Prostate gland (tissue), 2 donors: Measurements from ENCODE around the gene CAPN5. TPM values are rescaled to one million over a fixed set of nuclear protein-coding genes. Genes with fewer than 3 reads are reported as not detected.
A peak's percentile ranks its signal among the peaks of the same experiment; 100 is the strongest.
"Not testable (repeated sequence)": the region's sequence is repeated elsewhere in the genome, so short reads cannot be mapped to it uniquely, and the experiment has no call there.

ENCODE experiments used
- DNase-seq: peaks from one replicate; pipeline ENCODE4 v3.0.0-alpha.2; 2019; ENCODE audit warnings: low spot score
- H3K27ac ChIP-seq, 2 donors: fragments of 200-600 bp; sonication (generic); 2 replicates each; pipeline ENCODE4 v1.5.1; 2017 to 2019
- H3K27me3 ChIP-seq: fragments of 200-600 bp; sonication (generic); replicated peaks from 2 replicates; pipeline ENCODE4 v1.5.1; 2019; ENCODE audit not compliant: insufficient read depth
- H3K36me3 ChIP-seq, 2 donors: fragments of 200-600 bp; sonication (generic); 1 replicate in 1 of 2; 2 replicates in 1 of 2; pipeline versions ENCODE4 v1.5.1 to v1.8.1; 2017 to 2019
- H3K4me1 ChIP-seq: fragments of 200-600 bp; sonication (generic); replicated peaks from 2 replicates; pipeline ENCODE4 v1.5.1; 2019
- H3K4me3 ChIP-seq, 2 donors: fragments of 200-600 bp; sonication (generic); 2 replicates each; pipeline ENCODE4 v1.5.1; 2017 to 2019
- H3K9me3 ChIP-seq: fragments of 200-600 bp; sonication (generic); 2 replicates; pipeline ENCODE4 v1.5.1; 2017
- POLR2A ChIP-seq: fragments of 450-650 bp; IDR thresholded peaks from one replicate; pipeline ENCODE4 v1.6.1; 2016; ENCODE audit warnings: antibody characterized with exemption, mild to moderate bottlenecking
- POLR2AphosphoS5 ChIP-seq: sonication (generic); formaldehyde crosslinking; IDR thresholded peaks from one replicate; pipeline ENCODE4 v1.6.1; 2017; ENCODE audit warnings: antibody characterized with exemption
- WGBS: methylation state at CpG from one replicate; pipeline ENCODE4 v1.1.5; 2018; 5-methylcytosine and 5-hydroxymethylcytosine counted together
- intact Hi-C: fragments of 100-400 bp; cut with DNase I; formaldehyde crosslinking; loops from one replicate; pipeline ENCODE4 v1.14.2; 2022
- total RNA-seq, 2 donors: library from RNA; depleted of rRNA; stranded (reverse); fragments of >200 nt; gene quantifications; one replicate each; pipeline ENCODE4 v1.1.0, GENCODE V29; 2016
- TF ChIP-seq, protein P1 (sequence below), 4 experiments: fragments of 200-600 bp in 2 of 4; fragments of 450-650 bp in 2 of 4; sonication (generic) in 2 of 4; IDR thresholded peaks; 1 replicate in 3 of 4; 2 replicates in 1 of 4; pipeline ENCODE4 v1.5.1; 2016 to 2019; ENCODE audit warnings: antibody characterized with exemption in 4 of 4, mild to moderate bottlenecking in 2 of 4, moderate library complexity in 2 of 4

Gene CAPN5
- total RNA-seq, 2 donors from 2014 or later = 28.6 to 83.5 TPM

DNA sequence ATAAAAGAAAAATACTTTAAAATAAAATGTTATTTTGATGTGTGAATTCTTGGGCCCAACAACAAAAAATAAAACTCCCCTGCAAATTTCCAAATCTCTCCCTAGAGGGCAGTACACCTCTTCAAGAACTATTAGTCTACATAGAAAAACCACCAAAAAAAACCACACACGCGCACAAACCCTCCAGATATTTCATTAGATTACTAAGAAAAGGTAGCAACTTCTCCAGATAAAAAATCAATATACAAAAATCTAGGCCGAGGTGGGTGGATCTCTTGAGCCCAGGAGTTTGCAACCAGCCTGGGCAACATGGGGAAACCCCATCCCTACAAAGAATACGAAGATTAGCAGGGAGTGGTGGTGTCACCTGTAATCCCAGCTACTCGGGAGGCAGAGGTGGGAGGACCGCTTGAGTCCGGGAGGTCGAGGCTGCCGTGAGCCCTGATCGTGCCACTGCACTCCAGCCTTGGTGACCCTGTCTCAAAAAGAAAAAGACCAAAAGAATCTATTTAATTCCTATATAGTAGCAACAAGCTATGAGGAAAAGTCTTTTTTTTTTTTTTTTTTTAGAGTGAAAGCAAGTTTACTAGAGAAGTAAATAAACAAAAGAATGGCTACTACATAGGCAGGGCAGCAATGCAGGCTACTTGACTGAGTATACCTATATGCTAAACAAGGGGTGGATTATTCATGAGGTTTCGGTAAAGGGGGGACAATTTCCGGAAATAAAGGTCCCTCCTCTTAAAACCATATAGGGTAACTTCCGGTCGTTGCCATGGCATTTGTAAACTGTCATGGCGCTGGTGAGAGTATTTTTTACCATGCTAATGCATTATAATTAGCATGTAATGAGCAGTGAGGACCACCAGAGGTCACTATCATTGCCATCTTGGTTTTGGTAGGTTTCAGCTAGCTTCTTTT, 19.5 kb upstream of the CAPN5 start:
- peak overlapping the region in 1 of 2 donors; percentile 10 for H3K4me3 ChIP-seq
- no peaks in the 10 kb centered on the region for H3K36me3 ChIP-seq
- 11% methylated on average over 15 of the region's 15 CpGs for WGBS
- TF ChIP-seq POLR2A = no peak
- peak; percentile 75 for TF ChIP-seq POLR2AphosphoS5
- TF ChIP-seq, protein P1, sequence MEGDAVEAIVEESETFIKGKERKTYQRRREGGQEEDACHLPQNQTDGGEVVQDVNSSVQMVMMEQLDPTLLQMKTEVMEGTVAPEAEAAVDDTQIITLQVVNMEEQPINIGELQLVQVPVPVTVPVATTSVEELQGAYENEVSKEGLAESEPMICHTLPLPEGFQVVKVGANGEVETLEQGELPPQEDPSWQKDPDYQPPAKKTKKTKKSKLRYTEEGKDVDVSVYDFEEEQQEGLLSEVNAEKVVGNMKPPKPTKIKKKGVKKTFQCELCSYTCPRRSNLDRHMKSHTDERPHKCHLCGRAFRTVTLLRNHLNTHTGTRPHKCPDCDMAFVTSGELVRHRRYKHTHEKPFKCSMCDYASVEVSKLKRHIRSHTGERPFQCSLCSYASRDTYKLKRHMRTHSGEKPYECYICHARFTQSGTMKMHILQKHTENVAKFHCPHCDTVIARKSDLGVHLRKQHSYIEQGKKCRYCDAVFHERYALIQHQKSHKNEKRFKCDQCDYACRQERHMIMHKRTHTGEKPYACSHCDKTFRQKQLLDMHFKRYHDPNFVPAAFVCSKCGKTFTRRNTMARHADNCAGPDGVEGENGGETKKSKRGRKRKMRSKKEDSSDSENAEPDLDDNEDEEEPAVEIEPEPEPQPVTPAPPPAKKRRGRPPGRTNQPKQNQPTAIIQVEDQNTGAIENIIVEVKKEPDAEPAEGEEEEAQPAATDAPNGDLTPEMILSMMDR (IDR thresholded peaks at IDR 0.05) = peak; percentile 40 to 85 (median 80)
- no peaks in the 10 kb centered on the region for H3K9me3 ChIP-seq
- no peaks in the 10 kb centered on the region for H3K27me3 ChIP-seq
- H3K27ac ChIP-seq = peak overlapping the region in 1 of 2 donors; percentile 21
- no peaks in the 10 kb centered on the region for H3K4me1 ChIP-seq
- DNase-seq = peak; percentile 87
- intact Hi-C loops = loop anchor here (1.0 to 10.0 kb wide), 5 partner anchors 44 to 312 kb away; no protein-coding TSS in a partner anchor

DNA sequence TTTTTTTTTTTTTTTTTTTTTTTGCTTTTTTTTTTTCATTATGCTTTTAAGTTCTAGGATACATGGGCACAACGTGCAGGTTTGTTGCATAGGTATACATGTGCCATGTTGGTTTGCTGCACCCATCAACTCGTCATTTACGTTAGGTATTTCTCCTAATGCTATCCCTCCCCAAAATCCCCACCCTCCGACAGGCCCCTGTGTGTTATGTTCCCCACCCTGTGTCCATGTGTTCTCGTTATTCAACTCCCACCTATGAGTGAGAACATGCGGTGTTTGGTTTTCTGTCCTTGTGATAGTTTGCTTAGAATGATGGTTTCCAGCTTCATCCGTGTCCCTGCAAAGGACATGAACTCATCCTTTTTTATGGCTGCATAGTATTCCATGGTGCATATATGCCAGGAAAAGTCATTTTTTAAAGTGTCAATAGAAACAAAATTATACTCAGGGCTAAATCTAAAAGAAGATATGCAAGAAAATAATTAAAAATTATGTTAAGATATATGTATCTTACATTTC, 18.8 kb upstream of the CAPN5 start:
- not testable (repeated sequence) for H3K9me3 ChIP-seq, H3K4me3 ChIP-seq, H3K36me3 ChIP-seq, H3K27ac ChIP-seq, H3K4me1 ChIP-seq, H3K27me3 ChIP-seq, DNase-seq
- 66% methylated on average over 7 of the region's 7 CpGs for WGBS
- intact Hi-C loops = loop anchor here (1.0 to 10.0 kb wide), 5 partner anchors 43 to 313 kb away; no protein-coding TSS in a partner anchor
- TF ChIP-seq, protein P1 (IDR thresholded peaks at IDR 0.05) = peak in 1 of 4 experiments; percentile 7

DNA sequence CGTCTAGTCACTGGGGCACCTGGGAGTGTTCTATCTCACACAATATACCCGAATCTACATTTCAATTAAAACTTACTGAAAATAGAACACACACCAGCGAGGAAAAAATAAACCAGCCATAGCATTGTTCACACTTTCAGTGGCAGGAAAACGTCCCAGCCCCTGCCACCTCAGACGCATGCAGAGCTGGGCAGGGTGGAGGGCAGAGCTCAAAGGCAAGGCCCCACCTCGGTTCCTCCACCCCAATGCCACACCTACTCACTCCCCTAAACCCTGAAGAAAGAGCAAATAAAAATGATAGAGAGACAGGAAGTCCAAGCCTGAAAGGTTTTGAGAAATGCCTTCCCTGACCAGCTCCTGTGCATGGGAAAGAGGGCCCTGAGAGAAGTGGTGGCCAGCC, 17.7 kb upstream of the CAPN5 start:
- 81% methylated on average over 6 of the region's 6 CpGs for WGBS
- no peak for DNase-seq
- Histone ChIP-seq H3K4me3 (no peak overlapping the region), H3K27me3 (no peaks in the 10 kb centered on the region), H3K36me3 (no peaks in the 10 kb centered on the region), H3K27ac (no peak overlapping the region), H3K4me1 (no peaks in the 10 kb centered on the region), H3K9me3 (no peaks in the 10 kb centered on the region)
- TF ChIP-seq POLR2AphosphoS5 (no peak), POLR2A (no peak)
- TF ChIP-seq, protein P1 (IDR thresholded peaks at IDR 0.05) = no peak
- intact Hi-C loops = loop anchor here (5.0 to 10.0 kb wide), 4 partner anchors 124 to 314 kb away; no protein-coding TSS in a partner anchor

DNA sequence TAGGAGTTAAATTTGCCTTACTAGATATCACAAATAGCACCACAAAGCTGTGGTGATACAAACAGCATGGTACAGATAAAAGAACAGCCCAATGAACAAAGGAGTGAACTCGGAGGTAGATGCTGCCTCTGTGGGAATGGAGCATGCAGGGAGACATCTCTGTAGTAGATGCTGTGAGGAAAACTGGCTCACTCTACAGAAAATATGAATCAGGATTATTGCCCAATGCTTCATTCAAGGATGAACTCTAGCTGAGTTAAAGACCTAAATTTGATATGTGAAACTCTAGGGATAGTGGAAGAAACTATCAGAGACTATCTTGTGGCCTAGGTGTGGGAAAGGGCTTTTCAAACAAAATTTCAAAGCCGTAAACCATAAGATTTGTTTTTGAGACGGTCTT, 15.3 kb upstream of the CAPN5 start:
- Histone ChIP-seq H3K36me3 (no peaks in the 10 kb centered on the region), H3K27me3 (no peaks in the 10 kb centered on the region), H3K27ac (no peak overlapping the region), H3K9me3 (no peaks in the 10 kb centered on the region), H3K4me3 (no peak overlapping the region), H3K4me1 (no peaks in the 10 kb centered on the region)
- no peak for TF ChIP-seq POLR2AphosphoS5
- TF ChIP-seq, protein P1 (IDR thresholded peaks at IDR 0.05) = no peak
- TF ChIP-seq POLR2A = no peak
- no peak for DNase-seq
- WGBS = 88% methylated on average over 3 of the region's 3 CpGs
- intact Hi-C loops = no loop called here
